Breast epithelium (tissue), 4 donors: ENCODE data around the gene PGGHG. TPM values are rescaled to one million over a fixed set of nuclear protein-coding genes. Genes with fewer than 3 reads are reported as not detected.
A peak's percentile ranks its signal among the peaks of the same experiment; 100 is the strongest.
"Not testable (repeated sequence)": the region's sequence is repeated elsewhere in the genome, so short reads cannot be mapped to it uniquely, and the experiment has no call there.

Experiments
- DNase-seq, 2 donors: peaks; one replicate each; pipeline ENCODE4 v3.0.0-alpha.2; 2019; ENCODE audit warnings: low spot score in 2 of 2
- H3K27ac ChIP-seq, 2 donors: fragments of 200-600 bp; sonication (generic) in 1 of 2; one replicate each; pipeline ENCODE4 v1.5.1; 2016 to 2019; ENCODE audit warnings: mild to moderate bottlenecking in 1 of 2
- H3K27me3 ChIP-seq, 2 donors: fragments of 200-600 bp; sonication (generic) in 1 of 2; one replicate each; pipeline versions ENCODE4 v1.5.1 to v1.6.0; 2017 to 2019; ENCODE audit warnings: control low read depth in 1 of 2, mild to moderate bottlenecking in 1 of 2
- H3K36me3 ChIP-seq: fragments of 200-600 bp; one replicate; pipeline ENCODE4 v1.5.1; 2019
- H3K4me1 ChIP-seq, 2 donors: fragments of 200-600 bp; sonication (generic); one replicate each; pipeline ENCODE4 v1.5.1; 2016 to 2019; ENCODE audit warnings: control low read depth in 1 of 2
- H3K4me3 ChIP-seq, 3 donors: fragments of 200-600 bp; sonication (generic); 1 replicate in 2 of 3; 2 replicates in 1 of 3; pipeline ENCODE4 v1.5.1; 2016 to 2019; ENCODE audit warnings: mild to moderate bottlenecking in 3 of 3, moderate library complexity in 2 of 3
- H3K9me3 ChIP-seq, 2 donors: fragments of 200-600 bp; sonication (generic) in 1 of 2; one replicate each; pipeline ENCODE4 v1.5.1; 2016 to 2019; ENCODE audit warnings: control low read depth in 1 of 2
- POLR2A ChIP-seq: fragments of 450-650 bp; IDR thresholded peaks from one replicate; pipeline ENCODE4 v1.6.1; 2016; ENCODE audit warnings: antibody characterized with exemption, mild to moderate bottlenecking, moderate library complexity
- POLR2AphosphoS5 ChIP-seq, 3 donors: sonication (generic); formaldehyde crosslinking; IDR thresholded peaks; one replicate each; pipeline ENCODE4 v1.6.1; 2017; ENCODE audit warnings: antibody characterized with exemption in 3 of 3
- intact Hi-C: fragments of 100-400 bp; cut with DNase I; formaldehyde crosslinking; loops from one replicate; pipeline ENCODE4 v1.15.1; 2023; ENCODE audit warnings: low total_unique reads
- total RNA-seq, 3 donors: library from RNA; depleted of rRNA; stranded (reverse); fragments of >200 nt; gene quantifications; one replicate each; pipeline ENCODE4 v1.1.0, GENCODE V29; 2016
- TF ChIP-seq, protein P1 (sequence below), 3 donors: fragments of 450-650 bp; IDR thresholded peaks; one replicate each; pipeline ENCODE4 v1.5.1; 2016 to 2017; ENCODE audit warnings: antibody characterized with exemption in 3 of 3, mild to moderate bottlenecking in 3 of 3, moderate library complexity in 3 of 3

The PGGHG gene
- total RNA-seq, 3 donors from 2014 or later, result 13.0 to 63.9 (median 37.3) TPM

DNA sequence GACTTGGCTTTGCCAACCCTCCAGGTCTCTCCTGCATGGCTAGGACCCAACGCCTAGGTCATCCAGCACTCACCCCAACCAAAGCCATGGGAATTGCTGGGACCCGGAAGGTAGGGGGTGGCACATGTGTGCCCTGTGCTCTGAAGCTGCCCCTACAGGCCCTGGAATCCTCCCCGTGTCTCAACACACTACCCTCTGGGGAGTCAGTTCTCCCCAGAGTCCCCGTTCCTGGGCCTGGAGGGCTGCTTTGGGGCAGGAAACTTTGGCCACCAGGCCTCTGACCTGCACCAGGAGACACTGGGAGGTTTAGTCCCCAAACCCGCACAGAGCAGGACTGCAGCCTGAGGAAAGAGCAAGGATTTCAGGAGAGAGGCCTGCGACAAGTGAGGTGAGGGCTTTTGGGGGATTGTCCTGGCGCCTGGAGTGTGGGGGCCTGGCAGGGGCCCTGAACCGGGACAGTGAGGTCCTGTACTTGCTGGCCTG, 24.4 kb downstream of the PGGHG start:
- Histone ChIP-seq H3K27ac (peak overlapping the region; percentile 84 to 93), H3K4me1 (peaks cover 9 to 20% of the 10 kb centered on the region in 2 donors), H3K27me3 (no peaks in the 10 kb centered on the region), H3K4me3 (peak overlapping the region; percentile 52 to 88 (median 60)), H3K9me3 (no peaks in the 10 kb centered on the region), H3K36me3 (no peaks in the 10 kb centered on the region)
- intact Hi-C loops, result no loop called here
- DNase-seq, result no peak
- no peak for TF ChIP-seq POLR2AphosphoS5 (IDR thresholded peaks at IDR 0.05)
- no peak for TF ChIP-seq POLR2A
- TF ChIP-seq, protein P1, sequence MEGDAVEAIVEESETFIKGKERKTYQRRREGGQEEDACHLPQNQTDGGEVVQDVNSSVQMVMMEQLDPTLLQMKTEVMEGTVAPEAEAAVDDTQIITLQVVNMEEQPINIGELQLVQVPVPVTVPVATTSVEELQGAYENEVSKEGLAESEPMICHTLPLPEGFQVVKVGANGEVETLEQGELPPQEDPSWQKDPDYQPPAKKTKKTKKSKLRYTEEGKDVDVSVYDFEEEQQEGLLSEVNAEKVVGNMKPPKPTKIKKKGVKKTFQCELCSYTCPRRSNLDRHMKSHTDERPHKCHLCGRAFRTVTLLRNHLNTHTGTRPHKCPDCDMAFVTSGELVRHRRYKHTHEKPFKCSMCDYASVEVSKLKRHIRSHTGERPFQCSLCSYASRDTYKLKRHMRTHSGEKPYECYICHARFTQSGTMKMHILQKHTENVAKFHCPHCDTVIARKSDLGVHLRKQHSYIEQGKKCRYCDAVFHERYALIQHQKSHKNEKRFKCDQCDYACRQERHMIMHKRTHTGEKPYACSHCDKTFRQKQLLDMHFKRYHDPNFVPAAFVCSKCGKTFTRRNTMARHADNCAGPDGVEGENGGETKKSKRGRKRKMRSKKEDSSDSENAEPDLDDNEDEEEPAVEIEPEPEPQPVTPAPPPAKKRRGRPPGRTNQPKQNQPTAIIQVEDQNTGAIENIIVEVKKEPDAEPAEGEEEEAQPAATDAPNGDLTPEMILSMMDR (IDR thresholded peaks at IDR 0.05), result no peak

DNA sequence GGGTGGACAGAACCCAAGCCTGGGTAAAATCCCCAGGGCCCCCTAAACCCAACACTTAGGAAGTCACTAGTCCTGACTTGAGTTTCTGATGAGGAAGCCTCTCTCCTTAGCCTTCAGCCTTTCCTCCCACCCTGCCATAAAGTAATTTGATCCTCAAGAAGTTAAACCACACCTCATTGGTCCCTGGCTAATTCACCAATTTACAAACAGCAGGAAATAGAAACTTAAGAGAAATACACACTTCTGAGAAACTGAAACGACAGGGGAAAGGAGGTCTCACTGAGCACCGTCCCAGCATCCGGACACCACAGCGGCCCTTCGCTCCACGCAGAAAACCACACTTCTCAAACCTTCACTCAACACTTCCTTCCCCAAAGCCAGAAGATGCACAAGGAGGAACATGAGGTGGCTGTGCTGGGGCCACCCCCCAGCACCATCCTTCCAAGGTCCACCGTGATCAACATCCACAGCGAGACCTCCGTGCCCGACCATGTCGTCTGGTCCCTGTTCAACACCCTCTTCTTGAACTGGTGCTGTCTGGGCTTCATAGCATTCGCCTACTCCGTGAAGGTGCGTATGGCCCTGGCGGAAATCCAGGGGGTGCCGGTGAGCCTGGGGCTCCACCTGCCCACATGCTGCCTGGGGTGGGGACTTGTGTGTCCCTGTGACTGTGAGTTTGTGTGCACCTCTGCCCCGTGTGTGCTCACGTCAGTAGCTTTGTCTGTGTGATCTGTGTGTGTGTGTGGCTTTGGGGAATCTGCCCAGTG, 25.0 kb downstream of the PGGHG start, which contains the start of gene IFITM1:
Gene IFITM1 (plus strand): TSS at position 254 of the 767 bp plus-strand sequence. CDS start 131 bp downstream, at position 385.
- Histone ChIP-seq H3K27ac (peak within 1 kb of the TSS; percentile 84 to 93), H3K36me3 (no peaks in the 10 kb centered on the region), H3K4me3 (peak within 1 kb of the TSS; percentile 52 to 88 (median 60)), H3K4me1 (peaks cover 9 to 20% of the 10 kb centered on the region in 2 donors), H3K27me3 (no peaks in the 10 kb centered on the region), H3K9me3 (no peaks in the 10 kb centered on the region)
- TF ChIP-seq POLR2AphosphoS5 (IDR thresholded peaks at IDR 0.05) (peak; percentile 35 to 64 (median 57)), POLR2A (no peak)
- TF ChIP-seq, protein P1 (IDR thresholded peaks at IDR 0.05), result no peak
- intact Hi-C loops, result no loop called here
- DNase-seq, result no peak

DNA sequence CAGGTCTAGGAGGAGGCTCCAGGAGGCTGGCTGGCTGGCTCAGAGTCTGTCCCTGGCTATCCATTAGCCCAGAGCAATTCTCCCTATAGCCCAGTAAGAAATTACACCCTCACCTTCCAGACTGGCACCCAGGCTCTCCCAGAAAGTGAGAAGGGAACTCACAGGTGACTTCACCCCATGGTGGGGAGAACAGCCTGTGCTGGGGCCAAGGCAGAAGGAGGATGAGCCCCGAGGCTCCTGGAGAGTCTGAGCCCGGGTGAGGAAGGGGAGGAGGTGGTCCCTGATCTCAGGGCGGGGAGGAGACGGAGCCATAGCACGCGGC, 25.6 kb downstream of the PGGHG start:
- H3K36me3 ChIP-seq, intact Hi-C loops, H3K27me3 ChIP-seq, DNase-seq, H3K9me3 ChIP-seq: not testable (repeated sequence)
- peak overlapping the region; percentile 52 to 88 (median 60) for H3K4me3 ChIP-seq
- peaks cover 3 to 20% of the 10 kb centered on the region in 2 donors for H3K4me1 ChIP-seq
- peak overlapping the region; percentile 84 to 93 for H3K27ac ChIP-seq

DNA sequence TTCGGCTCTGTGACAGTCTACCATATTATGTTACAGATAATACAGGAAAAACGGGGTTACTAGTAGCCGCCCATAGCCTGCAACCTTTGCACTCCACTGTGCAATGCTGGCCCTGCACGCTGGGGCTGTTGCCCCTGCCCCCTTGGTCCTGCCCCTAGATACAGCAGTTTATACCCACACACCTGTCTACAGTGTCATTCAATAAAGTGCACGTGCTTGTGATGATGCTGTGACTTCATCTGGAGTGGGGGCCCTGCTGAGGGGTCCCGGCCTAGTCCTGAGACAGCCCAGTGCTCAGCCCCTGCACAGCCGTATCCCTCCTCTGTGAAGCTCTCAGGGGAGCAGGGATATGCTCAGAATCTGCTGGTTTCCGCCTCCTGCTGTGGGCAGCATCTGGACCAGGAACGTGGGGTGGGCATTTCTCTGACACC, 26.1 kb downstream of the PGGHG start:
- intact Hi-C loops, result no loop called here
- H3K4me1 ChIP-seq, result peaks cover 0 to 20% of the 10 kb centered on the region in 2 donors
- no peaks in the 10 kb centered on the region for H3K36me3 ChIP-seq
- H3K9me3 ChIP-seq, result no peaks in the 10 kb centered on the region
- peak overlapping the region; percentile 65 to 93 for H3K27ac ChIP-seq
- no peaks in the 10 kb centered on the region for H3K27me3 ChIP-seq
- DNase-seq, result no peak
- no peak for TF ChIP-seq POLR2AphosphoS5 (IDR thresholded peaks at IDR 0.05)
- H3K4me3 ChIP-seq, result peak overlapping the region; percentile 52 to 88 (median 60)

DNA sequence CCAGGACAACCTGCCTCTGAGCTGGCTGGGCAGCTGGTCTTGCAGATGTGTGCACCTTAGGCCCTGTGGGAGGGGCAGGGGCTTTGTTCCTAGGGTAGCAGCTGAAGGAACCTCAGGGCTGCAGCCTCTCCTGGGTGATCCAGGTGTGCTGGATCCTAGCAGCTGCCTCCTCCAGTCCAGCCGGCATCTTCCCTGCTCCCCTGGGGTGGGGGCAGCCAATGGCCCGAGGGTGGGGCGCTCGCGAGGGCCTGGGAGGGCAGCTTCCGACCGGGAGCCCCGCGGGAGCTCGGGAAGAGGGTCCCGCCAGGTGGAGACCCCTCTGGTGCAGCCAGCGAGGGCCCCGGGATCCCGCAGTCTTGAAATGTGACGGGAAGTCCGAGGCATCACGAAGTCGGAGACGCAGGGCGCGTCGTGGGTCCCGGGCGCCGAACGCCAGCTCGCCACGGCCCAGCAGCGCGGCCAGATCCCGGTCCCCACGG, 26.6 kb downstream of the PGGHG start:
- Histone ChIP-seq H3K27ac (peak overlapping the region; percentile 65 to 93), H3K36me3 (no peaks in the 10 kb centered on the region), H3K4me3 (peak overlapping the region; percentile 52 to 88 (median 60)), H3K4me1 (peaks cover 0 to 20% of the 10 kb centered on the region in 2 donors), H3K27me3 (no peaks in the 10 kb centered on the region), H3K9me3 (no peaks in the 10 kb centered on the region)
- intact Hi-C loops, result no loop called here
- no peak for TF ChIP-seq POLR2A
- no peak for TF ChIP-seq POLR2AphosphoS5 (IDR thresholded peaks at IDR 0.05)
- TF ChIP-seq, protein P1 (IDR thresholded peaks at IDR 0.05), result no peak
- no peak for DNase-seq
